ENCODE measurements around the gene ZBTB24.

Gene ZBTB24

DNA sequence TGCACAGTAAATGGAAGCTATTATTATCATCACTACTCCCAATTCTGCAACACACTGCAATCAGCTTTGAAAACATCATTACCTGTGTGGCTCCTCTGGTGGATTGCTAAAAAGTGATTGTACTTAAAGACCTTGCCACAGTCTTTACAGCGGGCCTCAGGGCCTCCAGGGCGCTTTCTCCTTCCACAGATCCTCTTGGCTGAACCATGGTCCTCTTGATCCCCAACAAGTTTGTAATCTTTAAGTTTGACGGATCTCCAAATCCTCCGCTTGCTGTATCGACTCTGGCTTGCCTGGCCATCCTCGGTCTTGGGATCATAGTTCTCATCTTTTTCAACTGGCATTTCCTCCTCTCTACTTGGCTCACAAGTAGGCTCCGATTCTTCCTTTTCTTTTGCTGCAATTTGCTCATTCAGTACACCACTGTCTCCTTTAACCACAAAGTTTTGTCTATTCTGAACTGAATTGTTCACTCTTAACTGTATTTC is 2.0 kb downstream of the ZBTB24 start:
- DNase-seq (ENCODE audit: low spot score), result no peak
- TF ChIP-seq, protein P1, sequence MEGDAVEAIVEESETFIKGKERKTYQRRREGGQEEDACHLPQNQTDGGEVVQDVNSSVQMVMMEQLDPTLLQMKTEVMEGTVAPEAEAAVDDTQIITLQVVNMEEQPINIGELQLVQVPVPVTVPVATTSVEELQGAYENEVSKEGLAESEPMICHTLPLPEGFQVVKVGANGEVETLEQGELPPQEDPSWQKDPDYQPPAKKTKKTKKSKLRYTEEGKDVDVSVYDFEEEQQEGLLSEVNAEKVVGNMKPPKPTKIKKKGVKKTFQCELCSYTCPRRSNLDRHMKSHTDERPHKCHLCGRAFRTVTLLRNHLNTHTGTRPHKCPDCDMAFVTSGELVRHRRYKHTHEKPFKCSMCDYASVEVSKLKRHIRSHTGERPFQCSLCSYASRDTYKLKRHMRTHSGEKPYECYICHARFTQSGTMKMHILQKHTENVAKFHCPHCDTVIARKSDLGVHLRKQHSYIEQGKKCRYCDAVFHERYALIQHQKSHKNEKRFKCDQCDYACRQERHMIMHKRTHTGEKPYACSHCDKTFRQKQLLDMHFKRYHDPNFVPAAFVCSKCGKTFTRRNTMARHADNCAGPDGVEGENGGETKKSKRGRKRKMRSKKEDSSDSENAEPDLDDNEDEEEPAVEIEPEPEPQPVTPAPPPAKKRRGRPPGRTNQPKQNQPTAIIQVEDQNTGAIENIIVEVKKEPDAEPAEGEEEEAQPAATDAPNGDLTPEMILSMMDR (IDR thresholded peaks at IDR 0.05; ENCODE audit: extremely low read depth, insufficient read depth, missing control alignments), result no peak
- in situ Hi-C loops (cut with MboI; ENCODE audit: low pct_unique_long_range_greater_than_20kb, low sequenced_read_pairs, unreplicated experiment), result no loop called here

GRCh38 chr6:109478841-109479624 is 4.0 kb downstream of the ZBTB24 start:
- in situ Hi-C loops (cut with MboI; ENCODE audit: low pct_unique_long_range_greater_than_20kb, low sequenced_read_pairs, unreplicated experiment), result no loop called here
- no peak for DNase-seq (ENCODE audit: low spot score)
- TF ChIP-seq, protein P1 (IDR thresholded peaks at IDR 0.05; ENCODE audit: extremely low read depth, insufficient read depth, missing control alignments), result no peak

DNA sequence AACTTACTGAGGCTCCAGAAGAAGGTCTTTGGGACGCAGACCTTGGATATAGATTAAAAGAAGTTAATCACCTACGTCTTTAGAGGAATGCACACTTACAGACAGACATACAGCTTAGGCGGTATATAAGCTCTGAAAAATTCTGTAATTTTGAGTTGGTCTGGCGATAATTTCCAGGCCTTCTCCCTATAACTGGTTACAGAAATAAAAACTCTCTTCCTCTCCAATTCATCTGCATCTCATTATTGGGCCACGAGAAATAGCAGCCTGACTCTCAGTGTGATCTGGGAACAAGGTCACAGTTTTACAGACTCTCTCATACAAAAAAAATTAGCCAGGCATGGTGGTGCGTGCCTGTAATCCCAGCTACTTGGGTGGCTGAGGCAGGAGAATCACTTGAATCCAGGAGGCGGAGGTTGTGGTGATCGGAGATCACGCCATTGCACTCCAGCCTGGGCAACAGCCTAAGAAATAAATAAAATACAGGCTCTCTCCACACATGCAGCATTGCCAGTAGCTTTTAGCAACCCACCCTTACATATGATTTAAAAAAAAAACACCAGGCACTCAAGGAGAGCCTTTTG is 4.7 kb downstream of the ZBTB24 start:
- TF ChIP-seq, protein P1 (IDR thresholded peaks at IDR 0.05; ENCODE audit: extremely low read depth, insufficient read depth, missing control alignments), result no peak
- in situ Hi-C loops (cut with MboI; ENCODE audit: low pct_unique_long_range_greater_than_20kb, low sequenced_read_pairs, unreplicated experiment), result no loop called here
- DNase-seq (ENCODE audit: low spot score), result no peak

- in situ Hi-C loops (cut with MboI; ENCODE audit: low pct_unique_long_range_greater_than_20kb, low sequenced_read_pairs, unreplicated experiment), result no loop called here
- TF ChIP-seq, protein P1 (IDR thresholded peaks at IDR 0.05; ENCODE audit: extremely low read depth, insufficient read depth, missing control alignments), result no peak
These were observed 5.3 kb downstream of the ZBTB24 start for GRCh38 chr6:109477725-109478124.

GRCh38 chr6:109477184-109477583 is 5.8 kb downstream of the ZBTB24 start:
- TF ChIP-seq, protein P1 (IDR thresholded peaks at IDR 0.05; ENCODE audit: extremely low read depth, insufficient read depth, missing control alignments), result no peak
- DNase-seq (ENCODE audit: low spot score), result no peak
- in situ Hi-C loops (cut with MboI; ENCODE audit: low pct_unique_long_range_greater_than_20kb, low sequenced_read_pairs, unreplicated experiment), result no loop called here

More at GRCh38 chr6:109477725-109478124, 5.3 kb downstream of the ZBTB24 start:
- no peak for DNase-seq (ENCODE audit: low spot score)

DNA sequence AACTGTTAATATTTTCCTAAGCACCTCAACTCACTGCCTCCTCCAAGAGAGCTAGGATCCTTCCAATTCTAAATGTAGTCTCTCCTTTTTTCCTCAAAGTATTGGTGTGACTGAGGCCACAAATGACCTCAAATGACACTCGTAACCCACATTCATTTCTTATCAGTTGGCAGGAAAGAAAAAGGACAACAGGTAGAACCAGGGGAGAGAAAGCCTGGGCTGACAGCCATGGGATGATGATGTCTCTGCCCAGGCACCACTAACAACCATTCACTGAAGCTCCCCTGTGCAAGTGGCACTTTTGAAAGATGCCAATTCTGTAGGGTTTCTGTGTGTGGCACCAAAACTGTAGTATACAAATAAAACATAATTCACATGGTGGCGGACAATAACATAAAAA is 7.4 kb downstream of the ZBTB24 start:
- no peak for DNase-seq (ENCODE audit: low spot score)
- TF ChIP-seq, protein P1 (IDR thresholded peaks at IDR 0.05; ENCODE audit: extremely low read depth, insufficient read depth, missing control alignments), result no peak
- in situ Hi-C loops (cut with MboI; ENCODE audit: low pct_unique_long_range_greater_than_20kb, low sequenced_read_pairs, unreplicated experiment), result no loop called here

Data from GM13977 (cell line).